GM10248 (cell line): ENCODE measurements around the gene SLC36A1.

Source experiments
- CTCF ChIA-PET: fragments of 300-600 bp; sonication (Branson Sonifier 250); formaldehyde crosslinking; extraction: SDS; loops from one replicate; lab custom pipeline; 2021; ENCODE audit warnings: antibody characterized with exemption; lab: Yijun Ruan, JAX
- POLR2A ChIA-PET: fragments of 350-650 bp; sonication (Branson Sonifier 250); formaldehyde crosslinking; extraction: SDS; loops from one replicate; lab custom pipeline; 2020; ENCODE audit warnings: antibody characterized with exemption; lab: Yijun Ruan, JAX
- DNase-seq: peaks from one replicate; pipeline ENCODE4 v3.0.0; 2012; ENCODE audit errors: extremely low spot score
- TF ChIP-seq, protein P1 (sequence below): IDR thresholded peaks from 2 replicates; pipeline ENCODE4 v1.5.1; 2012; ENCODE audit warnings: mild to moderate bottlenecking, low read depth; ENCODE audit errors: extremely low read depth, missing control alignments, control extremely low read depth

The SLC36A1 gene

GRCh38 chr5:151459680-151460324, 12.4 kb downstream of the SLC36A1 start:
- ChIA-PET CTCF (interaction anchor here (0.7 to 9.2 kb wide), 11 partner anchors 10 to 311 kb away, joined by 3 to 87 read pairs (median 3); partner anchors contain the start of gene SLC36A1), POLR2A (interaction anchor here (0.6 kb wide), 1 partner anchor 1694 kb away, joined by 4 read pairs; no protein-coding TSS in a partner anchor)

GRCh38 chr5:151461312-151461711, 13.9 kb downstream of the SLC36A1 start:
- ChIA-PET POLR2A (no interaction called here), CTCF (interaction anchor here (1.0 to 9.2 kb wide), 3 partner anchors 12 to 198 kb away, joined by 3 to 87 read pairs (median 16); partner anchors contain the start of gene SLC36A1)
- peak; percentile 44 for DNase-seq
- TF ChIP-seq, protein P1, sequence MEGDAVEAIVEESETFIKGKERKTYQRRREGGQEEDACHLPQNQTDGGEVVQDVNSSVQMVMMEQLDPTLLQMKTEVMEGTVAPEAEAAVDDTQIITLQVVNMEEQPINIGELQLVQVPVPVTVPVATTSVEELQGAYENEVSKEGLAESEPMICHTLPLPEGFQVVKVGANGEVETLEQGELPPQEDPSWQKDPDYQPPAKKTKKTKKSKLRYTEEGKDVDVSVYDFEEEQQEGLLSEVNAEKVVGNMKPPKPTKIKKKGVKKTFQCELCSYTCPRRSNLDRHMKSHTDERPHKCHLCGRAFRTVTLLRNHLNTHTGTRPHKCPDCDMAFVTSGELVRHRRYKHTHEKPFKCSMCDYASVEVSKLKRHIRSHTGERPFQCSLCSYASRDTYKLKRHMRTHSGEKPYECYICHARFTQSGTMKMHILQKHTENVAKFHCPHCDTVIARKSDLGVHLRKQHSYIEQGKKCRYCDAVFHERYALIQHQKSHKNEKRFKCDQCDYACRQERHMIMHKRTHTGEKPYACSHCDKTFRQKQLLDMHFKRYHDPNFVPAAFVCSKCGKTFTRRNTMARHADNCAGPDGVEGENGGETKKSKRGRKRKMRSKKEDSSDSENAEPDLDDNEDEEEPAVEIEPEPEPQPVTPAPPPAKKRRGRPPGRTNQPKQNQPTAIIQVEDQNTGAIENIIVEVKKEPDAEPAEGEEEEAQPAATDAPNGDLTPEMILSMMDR: no peak

More at GRCh38 chr5:151459680-151460324, 12.4 kb downstream of the SLC36A1 start:
- DNase-seq: no peak
- TF ChIP-seq, protein P1: no peak

- ChIA-PET POLR2A (no interaction called here), CTCF (interaction anchor here (1.0 to 9.2 kb wide), 12 partner anchors 13 to 307 kb away, joined by 3 to 87 read pairs (median 4); partner anchors contain the start of gene SLC36A1)
- DNase-seq: no peak
- TF ChIP-seq, protein P1: peak; percentile 34
Measured at GRCh38 chr5:151463137-151464029, 16.0 kb downstream of the SLC36A1 start.

DNA sequence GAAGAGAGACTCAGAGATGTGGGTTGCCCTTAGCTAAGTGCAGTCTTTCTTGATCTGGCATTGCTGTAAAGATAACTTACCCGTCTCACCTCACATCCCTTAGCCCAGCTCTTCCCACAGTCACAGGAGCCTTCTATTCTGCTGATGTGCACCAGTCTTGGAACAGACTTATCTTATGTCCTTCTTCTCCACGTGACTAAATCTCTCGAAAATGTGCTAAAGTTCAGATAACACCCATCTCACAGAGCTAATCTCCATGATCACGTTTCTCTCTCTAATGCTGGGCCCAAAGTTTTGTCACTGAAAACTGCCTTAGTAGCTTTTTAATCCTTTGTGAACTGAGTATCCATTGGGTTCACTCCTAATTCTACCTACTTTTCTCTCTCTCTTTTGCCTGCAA, 16.7 kb downstream of the SLC36A1 start:
- DNase-seq: no peak
- TF ChIP-seq, protein P1: no peak
- ChIA-PET CTCF (interaction anchor here (1.0 to 9.2 kb wide), 13 partner anchors 12 to 307 kb away, joined by 3 to 87 read pairs (median 3); partner anchors contain the start of gene SLC36A1), POLR2A (no interaction called here)

DNA sequence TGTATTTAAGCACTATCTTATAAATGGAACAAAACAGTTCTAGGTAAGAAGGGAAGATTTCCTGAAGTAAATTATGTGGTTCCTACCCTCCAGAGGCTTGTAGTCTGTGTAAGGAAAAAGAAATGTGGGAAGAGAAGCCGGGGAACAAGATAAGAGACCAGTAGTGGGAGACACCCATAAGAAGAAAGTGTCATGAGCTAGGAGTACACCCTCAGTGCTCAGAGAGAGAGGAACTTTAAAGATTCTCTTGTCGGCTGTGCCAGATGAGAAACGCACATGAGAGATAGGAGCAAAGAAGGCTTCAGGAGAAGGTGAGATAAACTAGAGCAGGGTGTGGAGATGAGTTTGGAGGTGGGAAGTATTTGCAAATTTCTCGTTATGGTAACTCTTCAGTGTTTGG, 18.1 kb downstream of the SLC36A1 start:
- POLR2A ChIA-PET: no interaction called here
- CTCF ChIA-PET: interaction anchor here (0.5 to 0.9 kb wide), 2 partner anchors 18 to 58 kb away, joined by 3 read pairs; partner anchors contain the start of gene SLC36A1
- TF ChIP-seq, protein P1: no peak
- no peak for DNase-seq

GRCh38 chr5:151467576-151467975, 20.2 kb downstream of the SLC36A1 start:
- POLR2A ChIA-PET: no interaction called here
- no peak for DNase-seq
- CTCF ChIA-PET: interaction anchor here (0.6 to 1.3 kb wide), 2 partner anchors 20 to 1089 kb away, joined by 3 to 5 read pairs; partner anchors contain the start of gene SLC36A1
- TF ChIP-seq, protein P1: no peak
